Activated T-cell treated with anti-CD3 and anti-CD28 coated beads for 4 hours (primary cell): ENCODE measurements around the gene HS6ST1.

Source experiments
- DNase-seq: peaks from one replicate; pipeline ENCODE4 v3.0.0-alpha.2; 2020

The HS6ST1 gene

DNA sequence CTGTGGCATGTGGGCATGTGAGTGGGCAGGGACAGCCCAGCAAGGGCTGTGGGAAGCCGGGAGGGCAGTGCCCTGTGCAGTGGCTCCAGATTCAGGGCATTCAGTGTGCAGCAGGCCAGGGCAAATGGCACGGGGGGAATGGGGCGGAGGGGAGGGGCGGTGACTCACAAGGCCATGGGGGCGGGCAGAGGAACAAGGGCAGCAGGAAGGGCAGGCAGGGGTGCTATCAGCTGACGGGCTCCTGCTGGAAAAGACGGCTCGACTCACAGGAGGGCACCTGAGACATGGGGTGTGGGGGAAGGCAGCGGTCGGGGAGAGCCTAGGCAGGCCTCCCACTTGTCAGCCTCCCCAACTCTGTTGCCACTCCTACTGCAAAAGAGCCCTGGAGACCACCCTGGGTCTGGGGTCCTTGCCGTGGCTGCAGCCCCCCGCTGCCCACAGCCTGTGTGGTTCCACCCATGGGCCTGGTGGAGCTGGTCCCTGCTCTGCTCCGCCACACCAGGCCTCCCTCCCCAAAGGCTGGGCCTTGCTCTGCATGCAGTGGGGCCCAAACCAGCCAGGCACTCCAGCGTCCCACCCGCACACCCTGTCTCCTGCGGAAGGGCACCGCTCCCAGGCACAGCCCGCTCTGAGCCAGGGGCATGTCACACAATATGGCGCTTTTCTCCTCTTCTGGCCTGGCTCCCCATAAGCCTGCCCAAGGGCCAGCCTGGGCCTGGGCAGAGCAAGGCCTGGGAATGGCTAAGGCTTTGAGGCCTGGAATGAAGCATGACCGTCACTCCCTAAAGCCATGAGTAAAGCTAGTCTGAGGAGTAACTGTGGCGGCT lies 25.9 kb downstream of the HS6ST1 start:
- no peak for DNase-seq

DNA sequence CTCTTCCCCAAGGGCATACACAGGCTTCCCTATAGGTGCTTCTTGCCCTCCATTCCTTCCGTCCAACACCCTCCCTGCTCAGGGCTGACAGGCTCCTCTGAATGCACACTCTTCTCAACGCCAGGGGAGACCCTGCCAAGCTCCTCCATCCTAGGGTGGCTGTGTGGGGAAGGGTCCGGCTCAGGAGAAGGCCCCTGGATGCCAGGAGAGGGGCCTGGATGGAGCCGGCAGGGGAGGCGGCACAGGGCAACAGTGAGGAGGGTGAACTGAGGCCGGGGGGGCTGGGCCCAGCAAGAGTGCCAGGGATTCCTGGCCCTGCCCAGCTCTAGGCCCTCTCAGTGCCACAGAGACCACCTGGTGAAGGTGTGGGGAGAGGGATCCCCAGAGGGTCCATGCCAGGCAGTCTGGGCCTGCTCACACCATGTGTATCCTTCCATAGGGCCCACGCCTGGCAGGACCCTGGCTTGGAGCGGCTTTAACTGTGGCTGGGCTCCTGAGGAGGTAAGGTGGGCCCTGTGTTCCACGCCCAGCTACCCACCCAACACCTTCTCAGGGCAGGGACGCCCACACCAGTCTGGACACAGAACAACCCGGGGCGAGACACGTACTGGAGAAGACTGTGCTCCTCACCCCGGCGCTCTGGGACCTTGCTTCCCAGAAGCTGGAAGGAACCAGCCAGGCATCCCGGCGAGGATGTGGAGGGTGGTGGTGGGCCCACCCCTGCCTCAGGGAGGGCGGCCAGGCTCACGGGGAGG lies 26.6 kb downstream of the HS6ST1 start:
- DNase-seq = no peak

DNA sequence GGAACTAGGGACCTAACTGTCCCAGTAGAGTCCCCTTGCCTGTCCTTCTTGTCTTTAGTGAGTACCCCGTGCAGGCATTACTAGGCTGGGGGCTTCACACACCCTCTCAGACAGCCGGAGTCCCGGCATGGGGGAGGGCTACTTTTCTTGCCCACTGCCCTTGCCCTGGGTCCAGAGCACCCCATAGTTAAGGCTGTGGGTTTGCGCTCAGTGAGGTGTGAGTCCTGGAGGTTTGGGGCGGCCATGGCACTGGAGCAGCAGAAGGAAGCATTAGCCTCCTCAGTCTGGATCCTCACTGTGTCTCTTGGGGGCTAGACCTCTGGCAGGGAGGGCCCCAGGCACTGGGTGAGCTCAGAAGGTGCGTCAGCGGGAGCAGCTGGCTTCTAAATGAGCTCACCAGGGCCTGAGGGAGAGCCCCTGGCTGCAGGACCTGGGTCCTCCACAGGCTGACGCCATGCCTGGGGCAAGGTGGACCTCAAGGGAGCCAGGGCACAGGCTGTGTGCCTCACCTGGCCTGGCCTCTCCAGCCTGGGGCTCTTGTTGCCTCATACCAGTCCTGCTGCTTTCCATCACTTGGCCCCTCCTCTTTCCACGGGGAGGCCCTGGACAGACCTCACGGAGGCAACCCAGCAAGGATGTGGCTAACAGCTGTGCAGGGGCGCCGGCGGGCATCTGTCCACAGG lies 27.4 kb downstream of the HS6ST1 start:
- DNase-seq = no peak

DNA sequence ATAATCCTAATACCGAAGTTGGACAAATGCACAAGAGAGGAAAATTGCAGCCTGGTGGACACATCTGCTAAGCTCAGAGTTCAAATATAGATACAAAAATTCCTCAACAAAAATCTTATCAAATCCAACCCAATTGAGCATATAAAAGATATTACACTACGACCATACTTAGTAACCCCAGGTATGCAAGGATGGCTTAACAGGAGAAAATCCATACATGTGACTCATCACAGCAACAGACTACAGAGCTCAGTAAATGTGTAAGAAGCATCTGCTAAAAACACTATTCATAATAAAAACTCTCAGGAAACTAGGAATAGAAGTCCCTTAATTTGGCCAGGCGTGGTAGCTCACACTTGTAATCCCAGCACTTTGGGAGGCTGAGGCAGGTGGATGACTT lies 28.3 kb downstream of the HS6ST1 start:
- DNase-seq = no peak

DNA sequence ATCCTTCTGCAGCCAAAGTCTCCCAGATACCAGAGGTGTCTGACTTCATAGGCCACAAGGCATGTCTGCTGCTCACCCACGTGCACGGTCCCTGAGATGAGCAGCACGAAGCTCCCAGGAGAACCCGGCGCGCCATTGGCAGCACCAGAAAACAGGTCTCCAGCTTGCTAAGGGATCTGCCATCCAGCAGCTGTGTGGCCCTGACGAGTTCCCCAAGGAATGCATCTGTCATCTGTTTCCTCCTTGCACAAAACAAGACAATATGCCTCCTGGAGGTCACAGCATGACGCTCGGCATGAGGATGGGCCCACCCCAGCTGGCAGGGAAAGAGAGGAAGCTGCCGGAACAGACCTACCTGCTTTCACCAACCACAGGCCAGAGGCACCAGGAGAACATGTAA lies 29.2 kb downstream of the HS6ST1 start:
- no peak for DNase-seq

DNA sequence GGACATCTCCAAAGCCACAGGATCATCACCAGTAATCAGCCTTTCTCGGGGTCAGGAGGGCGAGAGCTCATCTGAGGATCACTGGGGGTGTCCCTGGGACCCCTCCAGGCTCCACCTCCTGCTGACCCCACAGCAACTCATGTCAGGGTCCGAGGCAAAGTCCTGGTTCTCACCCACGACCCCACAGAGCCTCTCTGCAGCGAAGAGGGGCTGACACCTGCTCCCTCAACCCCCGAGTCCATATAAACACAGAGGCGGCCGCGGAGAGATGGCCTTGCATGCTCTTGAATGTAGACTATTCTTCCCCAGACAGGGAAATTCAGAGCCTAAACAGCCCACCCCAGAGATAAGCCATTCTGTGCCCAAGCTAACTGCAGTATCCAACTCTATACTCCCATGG lies 29.9 kb downstream of the HS6ST1 start:
- DNase-seq = no peak

DNA sequence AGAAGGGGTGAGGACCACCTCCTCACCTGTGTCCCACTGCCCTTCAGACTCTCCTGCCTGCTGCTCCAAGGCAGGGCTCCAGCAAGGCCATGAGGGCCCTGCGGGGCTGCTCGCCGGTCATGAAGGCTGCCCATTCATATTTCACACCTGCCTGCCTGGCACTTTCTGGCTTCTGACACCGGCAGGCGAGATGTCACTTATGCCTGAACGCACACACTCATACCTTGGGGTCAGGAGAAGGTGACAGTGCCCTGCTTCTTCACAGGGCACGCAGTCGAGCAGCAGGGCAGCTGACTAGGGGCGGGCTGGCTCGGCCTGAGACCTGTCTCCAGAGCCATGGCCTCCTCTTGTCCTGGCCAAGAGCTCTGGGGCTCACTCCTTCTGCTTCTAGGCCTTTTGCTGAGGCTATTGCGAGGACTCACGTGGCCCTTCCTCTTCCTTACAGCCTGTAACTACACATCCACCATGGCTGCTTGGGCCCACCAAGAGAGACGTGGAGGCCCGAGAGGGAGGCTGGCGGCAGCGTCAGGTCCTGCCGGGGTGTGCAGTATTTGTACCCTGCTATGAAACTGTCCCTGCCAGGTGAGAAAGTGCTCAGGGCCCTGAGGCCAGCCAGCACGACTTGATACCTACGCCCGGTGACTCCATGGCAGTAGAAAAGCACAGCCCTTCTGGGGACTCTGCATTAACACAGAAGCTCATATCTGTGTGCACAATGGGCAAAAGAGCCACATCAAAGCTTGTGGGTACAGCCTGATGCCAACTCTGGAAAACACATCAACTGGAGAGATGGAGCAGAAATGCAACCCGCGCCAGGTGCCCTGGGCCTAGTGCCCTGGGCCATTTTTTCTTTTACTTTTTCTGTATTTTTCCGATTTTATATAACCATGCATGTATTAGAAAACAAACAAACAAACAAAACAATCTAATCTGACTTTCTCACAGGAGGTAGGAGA lies 30.6 kb downstream of the HS6ST1 start:
- DNase-seq = no peak

DNA sequence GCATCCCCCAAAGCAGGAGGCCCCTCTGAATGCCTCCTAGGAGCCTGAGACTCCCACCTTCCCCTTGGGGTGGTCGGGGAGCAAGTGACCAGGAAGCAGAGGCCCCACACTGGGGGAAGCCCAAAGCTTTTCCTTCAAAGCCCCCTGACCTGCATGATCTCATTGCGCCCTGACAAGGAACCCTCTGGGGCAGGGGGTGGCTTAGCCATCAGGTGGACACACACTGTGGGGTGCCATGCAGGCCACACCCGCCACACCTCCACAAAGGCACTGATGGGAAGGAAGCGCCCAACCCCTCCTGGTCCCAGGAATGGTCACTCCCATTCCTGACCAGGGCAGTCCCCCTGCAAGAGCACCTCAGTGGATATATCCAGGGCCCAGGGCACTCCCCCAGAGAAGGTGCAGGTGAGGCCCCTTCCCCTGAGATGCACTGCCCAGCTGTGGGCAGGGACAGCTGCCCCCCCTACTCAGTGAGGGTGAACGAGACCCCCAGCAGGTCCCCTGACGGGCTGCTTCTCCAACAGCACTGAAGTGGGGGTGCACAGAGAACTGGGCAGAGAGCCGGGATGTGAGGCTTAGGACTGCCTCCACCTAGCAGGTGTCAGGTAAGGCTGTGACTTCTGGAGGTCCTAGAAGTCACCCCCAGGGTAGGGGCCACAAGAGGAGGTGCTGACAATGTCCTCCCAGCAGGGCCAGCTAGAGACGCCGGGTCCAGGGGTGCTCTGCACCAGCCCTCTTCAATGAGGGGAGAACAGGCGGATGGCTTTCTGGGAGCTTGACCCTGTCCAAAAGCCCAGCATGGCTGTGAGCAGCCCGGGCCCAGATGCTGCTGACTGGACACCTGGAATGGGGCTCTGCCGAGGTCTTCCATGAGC lies 31.5 kb downstream of the HS6ST1 start:
- no peak for DNase-seq

GRCh38 chr2:128286011-128286721 lies 32.5 kb downstream of the HS6ST1 start:
- no peak for DNase-seq

DNA sequence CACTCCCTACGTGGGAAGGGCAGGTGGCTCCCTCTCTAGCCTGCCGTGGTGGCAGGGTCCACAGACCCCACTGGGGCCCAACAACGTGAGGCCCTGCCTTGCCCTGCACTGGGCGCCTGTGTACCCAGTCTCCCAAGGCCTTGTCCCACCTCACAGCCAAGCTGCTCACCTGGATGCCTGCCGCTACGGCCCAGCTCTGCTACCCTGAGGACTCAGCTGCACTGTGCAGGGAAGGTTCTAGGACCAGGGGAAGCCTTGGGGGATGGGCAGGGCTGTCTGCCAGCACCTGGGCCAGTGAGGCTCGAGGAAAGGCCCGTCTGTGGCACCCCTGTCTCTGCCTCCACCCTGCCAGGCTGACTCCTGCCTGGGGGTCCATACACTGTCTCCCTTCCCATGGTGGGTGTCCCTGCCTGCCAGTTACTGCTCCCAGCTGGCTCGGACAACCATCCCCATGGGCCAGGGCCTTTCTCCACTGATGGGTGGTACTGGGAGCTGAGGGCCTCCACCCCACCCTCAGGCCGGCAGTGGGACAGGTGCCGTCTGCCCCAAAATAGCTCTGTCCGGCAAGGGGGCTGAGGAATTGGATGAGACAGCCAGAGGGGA lies 33.2 kb downstream of the HS6ST1 start:
- no peak for DNase-seq

- DNase-seq = no peak
Observed at GRCh38 chr2:128284841-128285240, 33.8 kb downstream of the HS6ST1 start.

DNA sequence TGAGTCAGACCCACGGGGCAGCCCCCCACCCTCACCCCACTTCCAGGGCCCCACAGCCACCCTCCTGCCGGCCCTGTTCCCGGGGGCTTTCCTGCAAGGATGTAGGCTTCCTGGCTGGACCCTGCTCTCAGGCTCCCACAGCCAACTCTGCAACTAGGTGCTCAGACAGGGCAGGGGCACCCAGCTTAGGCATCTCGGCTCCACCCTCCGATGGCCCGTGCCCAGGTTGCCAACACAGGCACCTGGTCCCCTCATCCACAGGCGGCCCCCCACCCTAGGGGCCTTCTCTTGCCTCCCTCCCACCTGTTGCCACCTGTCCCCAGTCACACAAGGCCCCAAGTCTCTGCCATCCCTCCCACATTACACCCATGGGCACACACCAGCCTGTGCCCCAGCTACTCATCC lies 34.6 kb downstream of the HS6ST1 start:
- no peak for DNase-seq

- no peak for DNase-seq
Observed at GRCh38 chr2:128282976-128283810, 35.5 kb downstream of the HS6ST1 start.

DNA sequence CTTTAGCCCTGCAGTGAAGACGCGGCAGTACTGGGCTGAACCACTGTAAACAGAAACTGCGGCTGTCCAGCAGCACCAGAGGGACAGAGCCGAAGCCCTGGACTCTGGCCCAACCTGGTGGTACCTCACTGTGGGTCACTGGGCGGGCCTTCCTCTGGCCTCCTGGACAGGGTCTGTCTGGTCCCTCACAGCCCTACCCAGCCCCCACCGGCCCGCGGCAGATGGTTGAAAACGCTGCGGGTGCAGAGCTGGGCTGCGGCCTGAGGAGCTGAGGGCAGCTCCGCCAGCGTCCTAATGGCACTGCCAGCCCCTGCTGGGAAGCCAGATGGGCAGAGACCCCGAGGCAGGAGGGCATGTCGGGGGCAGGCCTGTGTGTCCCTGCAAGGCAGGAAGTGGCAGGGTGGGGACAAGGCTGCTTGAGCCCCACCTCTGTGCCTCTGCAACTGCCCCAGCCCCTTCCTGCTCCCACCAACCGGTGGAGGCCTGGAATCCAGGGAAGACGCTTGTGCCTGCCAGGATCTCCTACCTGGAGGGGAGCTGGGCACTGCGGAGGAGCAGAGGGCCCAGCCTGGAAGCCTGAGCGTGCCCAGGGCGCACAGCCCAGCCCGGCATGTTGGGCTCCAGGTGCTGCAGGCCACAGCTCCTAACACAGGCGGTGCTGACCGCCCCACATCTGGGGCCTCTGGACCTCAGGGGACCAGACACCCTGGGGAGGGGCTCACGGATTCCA lies 36.3 kb downstream of the HS6ST1 start:
- no peak for DNase-seq

- DNase-seq = no peak
Observed at GRCh38 chr2:128281852-128282245, 36.8 kb downstream of the HS6ST1 start.

DNA sequence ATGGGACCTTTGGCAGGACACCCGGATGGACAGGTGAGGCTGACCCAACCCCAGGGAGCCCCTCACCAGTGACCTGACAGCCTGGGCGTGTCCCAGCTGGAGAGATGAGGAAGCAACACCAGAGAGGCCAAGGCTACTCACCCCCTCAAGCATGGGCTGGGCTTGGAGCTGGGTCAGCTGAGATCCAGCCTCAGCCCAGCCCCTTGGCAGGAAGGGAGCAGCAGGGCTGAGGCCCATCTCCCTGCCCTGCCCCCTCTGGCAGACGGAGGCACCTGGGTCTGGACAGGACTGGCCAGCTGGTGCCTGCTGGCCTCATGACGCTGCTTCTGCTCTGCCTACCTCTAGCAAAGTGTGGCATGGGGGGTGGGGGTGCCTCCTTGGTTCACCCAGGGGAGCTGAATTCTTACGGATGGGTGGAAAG lies 37.8 kb downstream of the HS6ST1 start:
- no peak for DNase-seq

GRCh38 chr2:128280158-128280871 lies 38.4 kb downstream of the HS6ST1 start:
- no peak for DNase-seq

GRCh38 chr2:128279786-128280157 lies 38.9 kb downstream of the HS6ST1 start:
- DNase-seq = no peak
